Measurements from ENCODE around the gene CAST. TPM values are rescaled to one million over a fixed set of nuclear protein-coding genes. Genes with fewer than 3 reads are reported as not detected.

CAST gene
- total RNA-seq, 4 donors from 2014 or later, result 381 to 577 (median 400) TPM

DNA sequence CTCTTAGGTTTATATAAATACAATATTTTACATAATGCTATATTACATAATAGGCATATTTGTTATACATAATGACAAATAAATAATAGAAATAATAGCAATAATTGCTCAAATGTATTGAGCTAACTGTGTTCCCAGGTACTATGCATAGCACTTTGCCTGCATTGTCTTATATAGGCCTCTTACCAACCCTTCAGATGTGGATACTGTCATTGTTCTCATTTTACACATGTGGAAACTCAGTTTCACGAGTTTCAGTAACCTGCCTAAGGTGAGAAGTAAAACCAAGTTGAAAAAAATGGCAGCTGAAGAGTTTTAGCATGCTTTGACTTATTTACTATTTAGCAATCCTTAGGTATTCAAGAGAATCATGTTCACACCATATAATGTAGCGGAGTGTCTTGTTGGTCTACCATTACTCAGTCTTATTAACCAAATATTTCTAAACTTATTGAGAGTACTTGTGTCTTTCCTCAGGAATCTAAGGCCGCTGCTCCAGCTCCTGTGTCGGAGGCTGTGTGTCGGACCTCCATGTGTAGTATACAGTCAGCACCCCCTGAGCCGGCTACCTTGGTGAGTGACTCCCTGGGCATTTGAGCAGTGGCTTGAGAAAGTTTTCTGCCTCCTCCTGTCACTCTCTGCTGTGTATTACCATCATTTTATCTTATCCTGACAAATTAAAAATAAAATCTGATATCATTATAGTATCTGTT lies 88.1 kb downstream of the CAST start:
- Histone ChIP-seq H3K4me3 (no peak overlapping the region), H3K36me3 (peaks cover 89% of the 10 kb centered on the region)

GRCh38 chr5:96751203-96752169 lies 89.3 kb downstream of the CAST start:
- 70% methylated on average over 6 of the region's 6 CpGs for WGBS
- TF ChIP-seq POLR2AphosphoS5 (IDR thresholded peaks at IDR 0.05) (no peak), EP300 (IDR thresholded peaks at IDR 0.05) (no peak), POLR2A (IDR thresholded peaks at IDR 0.05) (no peak), CTCF (IDR thresholded peaks at IDR 0.05) (no peak)
- Histone ChIP-seq H3K27ac (no peak overlapping the region), H3K4me1 (no peaks in the 10 kb centered on the region), H3K36me3 (peaks cover 89% of the 10 kb centered on the region), H3K27me3 (no peaks in the 10 kb centered on the region), H3K9me3 (no peaks in the 10 kb centered on the region), H3K4me3 (no peak overlapping the region)
- DNase-seq (ENCODE audit: low spot score in 2 of 2), result no peak

More for the DNA sequence above, 88.1 kb downstream of the CAST start:
- Histone ChIP-seq H3K27ac (no peak overlapping the region), H3K9me3 (no peaks in the 10 kb centered on the region), H3K27me3 (no peaks in the 10 kb centered on the region), H3K4me1 (no peaks in the 10 kb centered on the region)
- 92% methylated on average over 6 of the region's 6 CpGs for WGBS
- no peak for TF ChIP-seq POLR2AphosphoS5 (IDR thresholded peaks at IDR 0.05)
- no peak for DNase-seq (ENCODE audit: low spot score in 2 of 2)

GRCh38 chr5:96752341-96753016 lies 90.3 kb downstream of the CAST start:
- Histone ChIP-seq H3K4me3 (no peak overlapping the region), H3K27me3 (no peaks in the 10 kb centered on the region), H3K36me3 (peaks cover 90% of the 10 kb centered on the region), H3K27ac (no peak overlapping the region), H3K4me1 (no peaks in the 10 kb centered on the region), H3K9me3 (no peaks in the 10 kb centered on the region)
- TF ChIP-seq EP300 (IDR thresholded peaks at IDR 0.05) (no peak), POLR2AphosphoS5 (IDR thresholded peaks at IDR 0.05) (no peak), CTCF (IDR thresholded peaks at IDR 0.05) (peak in 1 of 2 donors; percentile 52), POLR2A (IDR thresholded peaks at IDR 0.05) (no peak)
- DNase-seq (ENCODE audit: low spot score in 2 of 2), result no peak

DNA sequence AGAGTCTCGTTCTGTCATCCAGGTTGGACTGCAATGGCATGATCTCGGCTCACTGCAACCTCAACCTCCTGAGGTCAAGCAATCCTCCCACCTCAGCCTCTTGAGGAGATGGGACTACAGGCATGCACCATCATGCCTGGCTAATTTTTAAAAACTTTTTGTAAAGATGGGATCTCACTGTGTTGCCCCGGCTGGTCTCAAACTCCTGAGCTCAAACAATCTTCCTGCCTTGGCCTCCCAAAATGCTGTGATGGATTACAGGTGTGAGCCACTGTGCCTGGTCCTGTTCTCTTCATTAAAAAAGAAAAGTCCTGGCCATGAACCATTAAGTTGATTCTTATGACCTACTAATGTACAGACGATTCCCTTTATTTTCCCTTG lies 90.8 kb downstream of the CAST start:
- peaks cover 90% of the 10 kb centered on the region for H3K36me3 ChIP-seq
- H3K9me3 ChIP-seq, result no peaks in the 10 kb centered on the region
- no peaks in the 10 kb centered on the region for H3K27me3 ChIP-seq
- no peak for TF ChIP-seq POLR2A (IDR thresholded peaks at IDR 0.05)
- no peaks in the 10 kb centered on the region for H3K4me1 ChIP-seq
- DNase-seq (ENCODE audit: low spot score in 2 of 2), result no peak
- H3K27ac ChIP-seq, result no peak overlapping the region
- WGBS, result 98% methylated on average over 4 of the region's 4 CpGs
- no peak overlapping the region for H3K4me3 ChIP-seq

DNA sequence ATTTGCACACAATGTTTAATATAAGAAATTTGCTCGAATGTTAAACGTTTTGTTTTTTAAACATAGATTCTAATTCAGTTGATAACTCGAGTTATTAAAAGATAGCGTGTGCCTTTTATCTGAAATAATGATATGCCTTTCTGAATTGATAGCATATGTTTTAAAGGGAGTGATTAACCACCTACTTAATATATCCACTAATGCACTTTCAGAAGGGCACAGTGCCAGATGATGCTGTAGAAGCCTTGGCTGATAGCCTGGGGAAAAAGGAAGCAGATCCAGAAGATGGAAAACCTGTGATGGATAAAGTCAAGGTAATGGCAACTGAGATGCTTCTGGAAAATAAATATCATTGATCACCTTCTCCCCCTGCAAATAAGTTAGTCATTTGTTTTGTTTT lies 91.7 kb downstream of the CAST start:
- H3K36me3 ChIP-seq, result peaks cover 90% of the 10 kb centered on the region
- no peak overlapping the region for H3K27ac ChIP-seq
- WGBS, result 73% methylated on average over 4 of the region's 4 CpGs
- H3K9me3 ChIP-seq, result no peaks in the 10 kb centered on the region
- no peaks in the 10 kb centered on the region for H3K27me3 ChIP-seq
- H3K4me1 ChIP-seq, result no peaks in the 10 kb centered on the region
- no peak for DNase-seq (ENCODE audit: low spot score in 2 of 2)
- H3K4me3 ChIP-seq, result no peak overlapping the region
- TF ChIP-seq POLR2AphosphoS5 (IDR thresholded peaks at IDR 0.05), result no peak
- no peak for TF ChIP-seq EP300 (IDR thresholded peaks at IDR 0.05)
- TF ChIP-seq POLR2A (IDR thresholded peaks at IDR 0.05), result no peak
- TF ChIP-seq CTCF (IDR thresholded peaks at IDR 0.05), result no peak

- WGBS, result 94% methylated on average over 5 of the region's 5 CpGs
- TF ChIP-seq POLR2AphosphoS5 (IDR thresholded peaks at IDR 0.05) (no peak), CTCF (IDR thresholded peaks at IDR 0.05) (no peak), POLR2A (IDR thresholded peaks at IDR 0.05) (no peak), EP300 (IDR thresholded peaks at IDR 0.05) (no peak)
- H3K27me3 ChIP-seq, result no peaks in the 10 kb centered on the region
- DNase-seq (ENCODE audit: low spot score in 2 of 2), result no peak
- H3K9me3 ChIP-seq, result no peaks in the 10 kb centered on the region
- no peak overlapping the region for H3K4me3 ChIP-seq
- no peak overlapping the region for H3K27ac ChIP-seq
- peaks cover 80% of the 10 kb centered on the region for H3K36me3 ChIP-seq
- no peaks in the 10 kb centered on the region for H3K4me1 ChIP-seq
Measured at GRCh38 chr5:96755851-96756250, 93.7 kb downstream of the CAST start.

Data from suprapubic skin (tissue), 4 donors.